Stomach smooth muscle (tissue), 2 donors: ENCODE results near the gene CEACAM7.

Experiments
- H3K27ac ChIP-seq: one replicate; pipeline ENCODE4 v1.7.0; 2013; ENCODE audit warnings: mild to moderate bottlenecking, low read length, inconsistent platforms
- H3K27me3 ChIP-seq, 2 donors: one replicate each; pipeline ENCODE4 v1.7.0; 2013; ENCODE audit warnings: low read length in 2 of 2; ENCODE audit not compliant: insufficient read depth in 2 of 2, control insufficient read depth in 1 of 2
- H3K36me3 ChIP-seq, 2 donors: one replicate each; pipeline ENCODE4 v1.7.0; 2013; ENCODE audit warnings: low read length in 2 of 2; ENCODE audit not compliant: control insufficient read depth in 2 of 2, insufficient read depth in 2 of 2
- H3K4me1 ChIP-seq: one replicate; pipeline ENCODE4 v1.7.0; 2013; ENCODE audit warnings: low read length; ENCODE audit not compliant: control insufficient read depth, insufficient read depth
- H3K4me3 ChIP-seq, 2 donors: one replicate each; pipeline ENCODE4 v1.7.0; 2013; ENCODE audit warnings: low read length in 2 of 2
- H3K9ac ChIP-seq, 2 donors: one replicate each; pipeline ENCODE4 v1.7.0; 2013; ENCODE audit warnings: low read length in 2 of 2, mild to moderate bottlenecking in 1 of 2
- H3K9me3 ChIP-seq, 2 donors: one replicate each; pipeline ENCODE4 v1.7.0; 2013; ENCODE audit warnings: low read length in 2 of 2; ENCODE audit not compliant: control insufficient read depth in 2 of 2
- donor health status: healthy.
- donor health status: Pancreatic carcinoma.

CEACAM7 gene

DNA sequence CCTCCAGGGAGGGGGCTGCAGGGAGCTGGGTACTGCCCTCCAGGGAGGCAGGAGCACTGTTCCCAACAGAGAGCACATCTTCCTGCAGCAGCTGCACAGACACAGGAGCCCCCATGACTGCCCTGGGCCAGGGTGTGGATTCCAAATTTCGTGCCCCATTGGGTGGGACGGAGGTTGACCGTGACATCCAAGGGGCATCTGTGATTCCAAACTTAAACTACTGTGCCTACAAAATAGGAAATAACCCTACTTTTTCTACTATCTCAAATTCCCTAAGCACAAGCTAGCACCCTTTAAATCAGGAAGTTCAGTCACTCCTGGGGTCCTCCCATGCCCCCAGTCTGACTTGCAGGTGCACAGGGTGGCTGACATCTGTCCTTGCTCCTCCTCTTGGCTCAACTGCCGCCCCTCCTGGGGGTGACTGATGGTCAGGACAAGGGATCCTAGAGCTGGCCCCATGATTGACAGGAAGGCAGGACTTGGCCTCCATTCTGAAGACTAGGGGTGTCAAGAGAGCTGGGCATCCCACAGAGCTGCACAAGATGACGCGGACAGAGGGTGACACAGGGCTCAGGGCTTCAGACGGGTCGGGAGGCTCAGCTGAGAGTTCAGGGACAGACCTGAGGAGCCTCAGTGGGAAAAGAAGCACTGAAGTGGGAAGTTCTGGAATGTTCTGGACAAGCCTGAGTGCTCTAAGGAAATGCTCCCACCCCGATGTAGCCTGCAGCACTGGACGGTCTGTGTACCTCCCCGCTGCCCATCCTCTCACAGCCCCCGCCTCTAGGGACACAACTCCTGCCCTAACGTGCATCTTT is 12.5 kb upstream of the CEACAM7 start:
- no peak overlapping the region for H3K4me3 ChIP-seq
- H3K9ac ChIP-seq: no peak overlapping the region
- no peaks in the 10 kb centered on the region for H3K9me3 ChIP-seq
- H3K4me1 ChIP-seq: no peaks in the 10 kb centered on the region
- peaks cover 5 to 16% of the 10 kb centered on the region in 2 donors for H3K27me3 ChIP-seq
- no peaks in the 10 kb centered on the region for H3K36me3 ChIP-seq
- H3K27ac ChIP-seq: no peak overlapping the region

DNA sequence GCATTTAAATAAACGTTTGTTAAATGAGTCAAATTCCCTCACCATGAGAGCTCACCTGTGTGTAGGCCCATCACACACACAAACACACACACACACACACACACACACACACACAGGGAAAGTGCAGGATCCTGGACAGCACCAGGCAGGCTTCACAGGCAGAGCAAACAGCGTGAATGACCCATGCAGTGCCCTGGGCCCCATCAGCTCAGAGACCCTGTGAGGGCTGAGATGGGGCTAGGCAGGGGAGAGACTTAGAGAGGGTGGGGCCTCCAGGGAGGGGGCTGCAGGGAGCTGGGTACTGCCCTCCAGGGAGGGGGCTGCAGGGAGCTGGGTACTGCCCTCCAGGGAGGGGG is 11.9 kb upstream of the CEACAM7 start:
- Histone ChIP-seq H3K4me3 (no peak overlapping the region), H3K9ac (no peak overlapping the region), H3K27ac (no peak overlapping the region), H3K9me3 (no peaks in the 10 kb centered on the region), H3K36me3 (no peaks in the 10 kb centered on the region), H3K4me1 (no peaks in the 10 kb centered on the region), H3K27me3 (peaks cover 3 to 16% of the 10 kb centered on the region in 2 donors)

DNA sequence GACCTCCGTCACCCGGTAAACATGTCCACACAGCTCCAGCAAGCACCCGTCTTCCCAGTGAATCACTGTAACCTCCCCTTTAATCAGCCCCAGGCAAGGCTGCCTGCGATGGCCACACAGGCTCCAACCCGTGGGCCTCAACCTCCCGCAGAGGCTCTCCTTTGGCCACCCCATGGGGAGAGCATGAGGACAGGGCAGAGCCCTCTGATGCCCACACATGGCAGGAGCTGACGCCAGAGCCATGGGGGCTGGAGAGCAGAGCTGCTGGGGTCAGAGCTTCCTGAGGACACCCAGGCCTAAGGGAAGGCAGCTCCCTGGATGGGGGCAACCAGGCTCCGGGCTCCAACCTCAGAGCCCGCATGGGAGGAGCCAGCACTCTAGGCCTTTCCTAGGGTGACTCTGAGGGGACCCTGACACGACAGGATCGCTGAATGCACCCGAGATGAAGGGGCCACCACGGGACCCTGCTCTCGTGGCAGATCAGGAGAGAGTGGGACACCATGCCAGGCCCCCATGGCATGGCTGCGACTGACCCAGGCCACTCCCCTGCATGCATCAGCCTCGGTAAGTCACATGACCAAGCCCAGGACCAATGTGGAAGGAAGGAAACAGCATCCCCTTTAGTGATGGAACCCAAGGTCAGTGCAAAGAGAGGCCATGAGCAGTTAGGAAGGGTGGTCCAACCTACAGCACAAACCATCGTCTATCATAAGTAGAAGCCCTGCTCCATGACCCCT is 11.3 kb upstream of the CEACAM7 start:
- H3K4me1 ChIP-seq: no peaks in the 10 kb centered on the region
- no peaks in the 10 kb centered on the region for H3K36me3 ChIP-seq
- H3K27ac ChIP-seq: no peak overlapping the region
- peaks cover 3 to 16% of the 10 kb centered on the region in 2 donors for H3K27me3 ChIP-seq
- H3K4me3 ChIP-seq: no peak overlapping the region
- no peaks in the 10 kb centered on the region for H3K9me3 ChIP-seq
- H3K9ac ChIP-seq: no peak overlapping the region

DNA sequence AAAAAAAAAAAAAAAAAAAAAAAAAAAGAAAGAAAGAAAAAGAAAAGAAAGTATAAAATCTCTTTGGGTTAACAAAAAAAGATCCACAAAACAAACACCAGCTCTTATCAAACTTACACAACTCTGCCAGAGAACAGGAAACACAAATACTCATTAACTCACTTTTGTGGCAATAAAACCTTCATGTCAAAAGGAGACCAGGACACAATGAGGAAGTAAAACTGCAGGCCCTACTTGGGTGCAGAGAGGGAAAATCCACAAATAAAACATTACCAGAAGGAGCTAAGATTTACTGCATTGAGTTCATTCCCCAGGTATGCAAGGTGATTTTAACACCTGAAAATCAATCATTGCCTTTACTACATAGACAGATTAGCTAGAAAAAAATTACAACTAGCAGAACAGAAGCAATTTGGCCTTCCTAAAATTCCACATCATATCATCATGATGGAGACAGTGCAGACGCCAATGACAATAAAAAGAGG is 10.7 kb upstream of the CEACAM7 start:
- H3K4me3 ChIP-seq: no peak overlapping the region
- H3K27me3 ChIP-seq: peaks cover 3 to 14% of the 10 kb centered on the region in 2 donors
- no peaks in the 10 kb centered on the region for H3K36me3 ChIP-seq
- H3K4me1 ChIP-seq: no peaks in the 10 kb centered on the region
- H3K27ac ChIP-seq: no peak overlapping the region
- H3K9me3 ChIP-seq: peaks cover 0 to 3% of the 10 kb centered on the region in 2 donors
- H3K9ac ChIP-seq: no peak overlapping the region

DNA sequence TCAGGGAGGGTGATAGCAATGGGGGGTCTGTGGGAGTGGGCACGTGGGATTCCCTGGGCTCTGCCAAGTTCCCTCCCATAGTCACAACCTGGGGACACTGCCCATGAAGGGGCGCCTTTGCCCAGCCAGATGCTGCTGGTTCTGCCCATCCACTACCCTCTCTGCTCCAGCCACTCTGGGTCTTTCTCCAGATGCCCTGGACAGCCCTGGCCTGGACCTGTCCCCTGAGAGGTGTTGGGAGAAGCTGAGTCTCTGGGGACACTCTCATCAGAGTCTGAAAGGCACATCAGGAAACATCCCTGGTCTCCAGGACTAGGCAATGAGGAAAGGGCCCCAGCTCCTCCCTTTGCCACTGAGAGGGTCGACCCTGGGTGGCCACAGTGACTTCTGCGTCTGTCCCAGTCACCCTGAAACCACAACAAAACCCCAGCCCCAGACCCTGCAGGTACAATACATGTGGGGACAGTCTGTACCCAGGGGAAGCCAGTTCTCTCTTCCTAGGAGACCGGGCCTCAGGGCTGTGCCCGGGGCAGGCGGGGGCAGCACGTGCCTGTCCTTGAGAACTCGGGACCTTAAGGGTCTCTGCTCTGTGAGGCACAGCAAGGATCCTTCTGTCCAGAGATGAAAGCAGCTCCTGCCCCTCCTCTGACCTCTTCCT is 9.3 kb upstream of the CEACAM7 start:
- no peaks in the 10 kb centered on the region for H3K4me1 ChIP-seq
- H3K36me3 ChIP-seq: no peaks in the 10 kb centered on the region
- peaks cover 0 to 3% of the 10 kb centered on the region in 2 donors for H3K9me3 ChIP-seq
- H3K9ac ChIP-seq: no peak overlapping the region
- no peak overlapping the region for H3K27ac ChIP-seq
- peaks cover 3 to 14% of the 10 kb centered on the region in 2 donors for H3K27me3 ChIP-seq
- H3K4me3 ChIP-seq: no peak overlapping the region

DNA sequence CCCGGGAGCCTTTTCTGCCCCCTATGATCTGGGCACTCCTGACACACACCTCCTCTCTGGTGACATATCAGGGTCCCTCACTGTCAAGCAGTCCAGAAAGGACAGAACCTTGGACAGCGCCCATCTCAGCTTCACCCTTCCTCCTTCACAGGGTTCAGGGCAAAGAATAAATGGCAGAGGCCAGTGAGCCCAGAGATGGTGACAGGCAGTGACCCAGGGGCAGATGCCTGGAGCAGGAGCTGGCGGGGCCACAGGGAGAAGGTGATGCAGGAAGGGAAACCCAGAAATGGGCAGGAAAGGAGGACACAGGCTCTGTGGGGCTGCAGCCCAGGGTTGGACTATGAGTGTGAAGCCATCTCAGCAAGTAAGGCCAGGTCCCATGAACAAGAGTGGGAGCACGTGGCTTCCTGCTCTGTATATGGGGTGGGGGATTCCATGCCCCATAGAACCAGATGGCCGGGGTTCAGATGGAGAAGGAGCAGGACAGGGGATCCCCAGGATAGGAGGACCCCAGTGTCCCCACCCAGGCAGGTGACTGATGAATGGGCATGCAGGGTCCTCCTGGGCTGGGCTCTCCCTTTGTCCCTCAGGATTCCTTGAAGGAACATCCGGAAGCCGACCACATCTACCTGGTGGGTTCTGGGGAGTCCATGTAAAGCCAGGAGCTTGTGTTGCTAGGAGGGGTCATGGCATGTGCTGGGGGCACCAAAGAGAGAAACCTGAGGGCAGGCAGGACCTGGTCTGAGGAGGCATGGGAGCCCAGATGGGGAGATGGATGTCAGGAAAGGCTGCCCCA is 8.5 kb upstream of the CEACAM7 start:
- no peaks in the 10 kb centered on the region for H3K4me1 ChIP-seq
- no peak overlapping the region for H3K27ac ChIP-seq
- H3K9me3 ChIP-seq: peaks cover 0 to 7% of the 10 kb centered on the region in 2 donors
- H3K9ac ChIP-seq: no peak overlapping the region
- no peaks in the 10 kb centered on the region for H3K36me3 ChIP-seq
- peaks cover 3 to 16% of the 10 kb centered on the region in 2 donors for H3K27me3 ChIP-seq
- H3K4me3 ChIP-seq: no peak overlapping the region

DNA sequence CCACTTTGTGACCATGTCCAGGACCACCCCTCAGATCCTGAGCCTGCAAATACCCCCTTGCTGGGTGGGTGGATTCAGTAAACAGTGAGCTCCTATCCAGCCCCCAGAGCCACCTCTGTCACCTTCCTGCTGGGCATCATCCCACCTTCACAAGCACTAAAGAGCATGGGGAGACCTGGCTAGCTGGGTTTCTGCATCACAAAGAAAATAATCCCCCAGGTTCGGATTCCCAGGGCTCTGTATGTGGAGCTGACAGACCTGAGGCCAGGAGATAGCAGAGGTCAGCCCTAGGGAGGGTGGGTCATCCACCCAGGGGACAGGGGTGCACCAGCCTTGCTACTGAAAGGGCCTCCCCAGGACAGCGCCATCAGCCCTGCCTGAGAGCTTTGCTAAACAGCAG is 7.7 kb upstream of the CEACAM7 start:
- Histone ChIP-seq H3K36me3 (no peaks in the 10 kb centered on the region), H3K9ac (no peak overlapping the region), H3K4me1 (no peaks in the 10 kb centered on the region), H3K27me3 (peaks cover 0 to 18% of the 10 kb centered on the region in 2 donors), H3K4me3 (no peak overlapping the region), H3K27ac (no peak overlapping the region), H3K9me3 (peaks cover 0 to 12% of the 10 kb centered on the region in 2 donors)

DNA sequence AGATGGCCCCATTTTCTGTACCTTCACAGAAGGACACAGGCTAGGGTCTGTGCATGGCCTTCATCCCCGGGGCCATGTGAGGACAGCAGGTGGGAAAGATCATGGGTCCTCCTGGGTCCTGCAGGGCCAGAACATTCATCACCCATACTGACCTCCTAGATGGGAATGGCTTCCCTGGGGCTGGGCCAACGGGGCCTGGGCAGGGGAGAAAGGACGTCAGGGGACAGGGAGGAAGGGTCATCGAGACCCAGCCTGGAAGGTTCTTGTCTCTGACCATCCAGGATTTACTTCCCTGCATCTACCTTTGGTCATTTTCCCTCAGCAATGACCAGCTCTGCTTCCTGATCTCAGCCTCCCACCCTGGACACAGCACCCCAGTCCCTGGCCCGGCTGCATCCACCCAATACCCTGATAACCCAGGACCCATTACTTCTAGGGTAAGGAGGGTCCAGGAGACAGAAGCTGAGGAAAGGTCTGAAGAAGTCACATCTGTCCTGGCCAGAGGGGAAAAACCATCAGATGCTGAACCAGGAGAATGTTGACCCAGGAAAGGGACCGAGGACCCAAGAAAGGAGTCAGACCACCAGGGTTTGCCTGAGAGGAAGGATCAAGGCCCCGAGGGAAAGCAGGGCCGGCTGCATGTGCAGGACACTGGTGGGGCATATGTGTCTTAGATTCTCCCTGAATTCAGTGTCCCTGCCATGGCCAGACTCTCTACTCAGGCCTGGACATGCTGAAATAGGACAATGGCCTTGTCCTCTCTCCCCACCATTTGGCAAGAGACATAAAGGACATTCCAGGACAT is 7.0 kb upstream of the CEACAM7 start:
- H3K36me3 ChIP-seq: no peaks in the 10 kb centered on the region
- H3K27ac ChIP-seq: no peak overlapping the region
- H3K4me3 ChIP-seq: no peak overlapping the region
- H3K4me1 ChIP-seq: no peaks in the 10 kb centered on the region
- no peak overlapping the region for H3K9ac ChIP-seq
- peaks cover 0 to 16% of the 10 kb centered on the region in 2 donors for H3K27me3 ChIP-seq
- H3K9me3 ChIP-seq: peaks cover 0 to 14% of the 10 kb centered on the region in 2 donors

DNA sequence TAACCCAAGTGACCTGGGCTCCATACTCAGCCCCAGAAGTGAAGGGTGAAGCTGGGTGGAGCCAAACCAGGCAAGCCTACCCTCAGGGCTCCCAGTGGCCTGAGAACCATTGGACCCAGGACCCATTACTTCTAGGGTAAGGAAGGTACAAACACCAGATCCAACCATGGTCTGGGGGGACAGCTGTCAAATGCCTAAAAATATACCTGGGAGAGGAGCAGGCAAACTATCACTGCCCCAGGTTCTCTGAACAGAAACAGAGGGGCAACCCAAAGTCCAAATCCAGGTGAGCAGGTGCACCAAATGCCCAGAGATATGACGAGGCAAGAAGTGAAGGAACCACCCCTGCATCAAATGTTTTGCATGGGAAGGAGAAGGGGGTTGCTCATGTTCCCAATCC is 6.1 kb upstream of the CEACAM7 start:
- H3K27me3 ChIP-seq: peaks cover 0 to 11% of the 10 kb centered on the region in 2 donors

More for the DNA sequence above, 6.1 kb upstream of the CEACAM7 start:
- Histone ChIP-seq H3K9ac (no peak overlapping the region), H3K36me3 (no peaks in the 10 kb centered on the region), H3K4me3 (no peak overlapping the region), H3K27ac (no peak overlapping the region), H3K4me1 (no peaks in the 10 kb centered on the region), H3K9me3 (peaks cover 0 to 14% of the 10 kb centered on the region in 2 donors)
